ENCODE results near the gene NPAS2.

NPAS2 gene

DNA sequence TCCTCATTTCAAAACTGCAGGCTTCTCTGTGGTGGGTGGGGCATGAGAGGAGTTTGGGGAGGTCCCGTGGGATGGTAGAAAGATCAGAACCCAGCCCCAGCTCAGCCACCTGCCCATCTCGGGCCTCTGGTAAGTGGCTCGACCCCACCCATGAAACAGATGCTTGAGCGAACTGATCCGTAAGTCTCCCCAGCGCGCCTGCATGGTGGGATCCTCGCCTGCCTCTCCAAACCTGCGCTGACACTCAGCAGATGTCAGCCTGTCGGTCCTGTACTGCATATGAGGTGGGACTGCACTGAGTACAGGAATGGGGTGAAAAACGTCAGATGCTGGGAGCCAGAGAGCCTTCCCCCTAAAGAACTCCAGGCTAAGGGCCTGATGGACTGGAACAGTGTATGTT lies 166.2 kb downstream of the NPAS2 start:
- H3K27ac ChIP-seq: no peak overlapping the region
- TF ChIP-seq, protein P1, sequence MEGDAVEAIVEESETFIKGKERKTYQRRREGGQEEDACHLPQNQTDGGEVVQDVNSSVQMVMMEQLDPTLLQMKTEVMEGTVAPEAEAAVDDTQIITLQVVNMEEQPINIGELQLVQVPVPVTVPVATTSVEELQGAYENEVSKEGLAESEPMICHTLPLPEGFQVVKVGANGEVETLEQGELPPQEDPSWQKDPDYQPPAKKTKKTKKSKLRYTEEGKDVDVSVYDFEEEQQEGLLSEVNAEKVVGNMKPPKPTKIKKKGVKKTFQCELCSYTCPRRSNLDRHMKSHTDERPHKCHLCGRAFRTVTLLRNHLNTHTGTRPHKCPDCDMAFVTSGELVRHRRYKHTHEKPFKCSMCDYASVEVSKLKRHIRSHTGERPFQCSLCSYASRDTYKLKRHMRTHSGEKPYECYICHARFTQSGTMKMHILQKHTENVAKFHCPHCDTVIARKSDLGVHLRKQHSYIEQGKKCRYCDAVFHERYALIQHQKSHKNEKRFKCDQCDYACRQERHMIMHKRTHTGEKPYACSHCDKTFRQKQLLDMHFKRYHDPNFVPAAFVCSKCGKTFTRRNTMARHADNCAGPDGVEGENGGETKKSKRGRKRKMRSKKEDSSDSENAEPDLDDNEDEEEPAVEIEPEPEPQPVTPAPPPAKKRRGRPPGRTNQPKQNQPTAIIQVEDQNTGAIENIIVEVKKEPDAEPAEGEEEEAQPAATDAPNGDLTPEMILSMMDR (IDR thresholded peaks at IDR 0.05): no peak
- H3K4me3 ChIP-seq: no peak overlapping the region
- no peak for DNase-seq (ENCODE audit: low spot score)

DNA sequence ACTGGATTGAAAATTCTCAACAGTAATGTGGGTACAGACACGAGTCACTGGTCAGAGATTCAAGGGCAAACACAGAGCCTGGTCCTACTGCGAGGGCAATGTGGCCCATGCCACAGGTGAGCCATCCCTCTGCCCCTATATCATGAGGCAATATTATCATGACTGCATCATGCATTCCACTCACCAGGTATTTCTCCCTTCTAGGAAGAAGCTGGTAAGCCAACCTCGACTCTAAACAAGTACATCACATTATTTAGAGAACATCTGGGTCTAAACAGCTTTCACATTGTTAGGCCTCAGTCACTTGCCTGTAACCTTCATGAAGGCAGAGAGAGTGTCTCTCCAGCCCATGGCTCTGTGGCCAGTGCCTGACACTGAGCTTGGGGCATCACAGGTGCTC lies 167.6 kb downstream of the NPAS2 start:
- no peak for DNase-seq (ENCODE audit: low spot score)
- TF ChIP-seq, protein P1 (IDR thresholded peaks at IDR 0.05): no peak
- Histone ChIP-seq H3K27ac (no peak overlapping the region), H3K4me3 (no peak overlapping the region)

GRCh38 chr2:100987974-100988373 lies 168.0 kb downstream of the NPAS2 start:
- TF ChIP-seq, protein P1 (IDR thresholded peaks at IDR 0.05): no peak
- no peak for DNase-seq (ENCODE audit: low spot score)
- H3K4me3 ChIP-seq: no peak overlapping the region
- H3K27ac ChIP-seq: no peak overlapping the region

DNA sequence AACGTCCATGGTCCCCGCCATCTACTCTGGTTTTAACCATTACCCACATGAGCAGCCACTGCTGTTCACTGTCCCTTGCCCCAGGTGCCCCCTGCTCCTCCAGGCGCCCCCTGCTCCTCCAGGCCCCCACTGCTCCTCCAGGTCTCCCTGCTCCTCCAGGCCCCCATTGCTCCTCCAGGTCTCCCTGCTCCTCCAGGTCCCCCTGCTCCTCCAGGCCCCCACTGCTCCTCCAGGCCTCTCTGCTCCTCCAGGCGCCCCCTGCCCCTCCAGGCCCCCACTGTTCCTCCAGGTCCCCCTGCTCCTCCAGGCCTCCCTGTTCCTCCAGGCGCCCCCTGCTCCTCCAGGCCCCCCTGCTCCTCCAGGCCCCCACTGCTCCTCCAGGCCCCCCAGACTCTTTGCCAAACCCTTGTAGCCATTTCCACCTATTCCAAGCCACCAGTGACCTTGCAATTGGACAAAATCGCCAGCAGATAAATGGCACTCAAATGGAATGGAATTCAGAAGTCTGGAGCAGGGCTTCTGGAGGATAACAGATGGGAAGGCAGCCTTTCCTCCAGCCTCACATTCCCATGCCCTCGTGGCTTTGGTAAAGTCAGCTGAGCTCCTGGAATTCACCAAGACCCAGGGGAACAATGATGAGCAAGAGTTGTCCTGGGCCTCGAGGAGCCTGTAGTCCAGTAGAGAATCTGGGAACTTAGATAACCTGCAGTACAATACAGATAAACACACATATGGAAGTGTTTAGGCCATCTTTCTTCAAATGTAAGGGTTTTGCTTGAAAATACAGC lies 168.9 kb downstream of the NPAS2 start:
- no peak overlapping the region for H3K27ac ChIP-seq
- no peak overlapping the region for H3K4me3 ChIP-seq
- TF ChIP-seq, protein P1 (IDR thresholded peaks at IDR 0.05): no peak
- no peak for DNase-seq (ENCODE audit: low spot score)

GRCh38 chr2:100989666-100990065 lies 169.7 kb downstream of the NPAS2 start:
- Histone ChIP-seq H3K27ac (no peak overlapping the region), H3K4me3 (no peak overlapping the region)
- no peak for DNase-seq (ENCODE audit: low spot score)
- TF ChIP-seq, protein P1 (IDR thresholded peaks at IDR 0.05): no peak

GRCh38 chr2:100990166-100990565 lies 170.2 kb downstream of the NPAS2 start:
- no peak for DNase-seq (ENCODE audit: low spot score)
- TF ChIP-seq, protein P1 (IDR thresholded peaks at IDR 0.05): no peak
- Histone ChIP-seq H3K4me3 (no peak overlapping the region), H3K27ac (no peak overlapping the region)
